Measurements from ENCODE around the gene LIX1L.

The LIX1L gene

GRCh38 chr1:145956361-145956760 lies 1.5 kb downstream of the LIX1L start:
- Histone ChIP-seq H3K79me2 (ENCODE audit: low read length) (no peaks in the 10 kb centered on the region), H3K4me2 (ENCODE audit: low read depth, low read length) (no peak overlapping the region), H2AFZ (ENCODE audit: low read length) (no peak overlapping the region), H3K9me2 (replicated peaks; ENCODE audit: insufficient read depth, low read length) (no peaks in the 10 kb centered on the region), H3K27ac (ENCODE audit: low read length) (no peak overlapping the region), H3F3A (ENCODE audit: insufficient read depth, low read length) (peaks cover 9% of the 10 kb centered on the region; the same call in 1 of the 2 replicates), H4K20me1 (ENCODE audit: insufficient read depth, low read length) (no peaks in the 10 kb centered on the region), H3K4me1 (ENCODE audit: low read length) (peaks cover 24% of the 10 kb centered on the region), H3K9ac (ENCODE audit: low read length) (no peak overlapping the region), H3K36me3 (replicated peaks; ENCODE audit: insufficient read depth, low read length) (no peaks in the 10 kb centered on the region), H3K4me3 (ENCODE audit: low read length) (no peak overlapping the region), H3K27me3 (replicated peaks; ENCODE audit: insufficient read depth, low read length) (peaks cover 40% of the 10 kb centered on the region), H3K9me3 (replicated peaks; ENCODE audit: insufficient read depth, low read length) (no peaks in the 10 kb centered on the region)
- no peak for DNase-seq
- TF ChIP-seq EZH2 (optimal IDR thresholded peaks at IDR 0.05; ENCODE audit: low read depth, low read length) = no peak
- no peak for TF ChIP-seq CTCF (IDR thresholded peaks at IDR 0.05; ENCODE audit: low read length)
- no peak for TF ChIP-seq EZH2phosphoT487 (IDR thresholded peaks at IDR 0.05; ENCODE audit: low read length)

GRCh38 chr1:145955436-145955835 lies 2.4 kb downstream of the LIX1L start:
- Histone ChIP-seq H3F3A (ENCODE audit: insufficient read depth, low read length) (peaks cover 9% of the 10 kb centered on the region; the same call in 1 of the 2 replicates), H3K79me2 (ENCODE audit: low read length) (no peaks in the 10 kb centered on the region), H3K27me3 (replicated peaks; ENCODE audit: insufficient read depth, low read length) (peaks cover 31% of the 10 kb centered on the region), H4K20me1 (ENCODE audit: insufficient read depth, low read length) (no peaks in the 10 kb centered on the region), H3K9ac (ENCODE audit: low read length) (no peak overlapping the region), H3K4me3 (ENCODE audit: low read length) (no peak overlapping the region), H3K27ac (ENCODE audit: low read length) (no peak overlapping the region), H3K4me2 (ENCODE audit: low read depth, low read length) (no peak overlapping the region), H3K4me1 (ENCODE audit: low read length) (peaks cover 18% of the 10 kb centered on the region), H3K36me3 (replicated peaks; ENCODE audit: insufficient read depth, low read length) (no peaks in the 10 kb centered on the region), H2AFZ (ENCODE audit: low read length) (no peak overlapping the region), H3K9me2 (replicated peaks; ENCODE audit: insufficient read depth, low read length) (no peaks in the 10 kb centered on the region), H3K9me3 (replicated peaks; ENCODE audit: insufficient read depth, low read length) (no peaks in the 10 kb centered on the region)
- DNase-seq = no peak
- TF ChIP-seq CTCF (IDR thresholded peaks at IDR 0.05; ENCODE audit: low read length) = no peak
- no peak for TF ChIP-seq EZH2phosphoT487 (IDR thresholded peaks at IDR 0.05; ENCODE audit: low read length)

- Histone ChIP-seq H3K79me2 (ENCODE audit: low read length) (no peaks in the 10 kb centered on the region), H3K36me3 (replicated peaks; ENCODE audit: insufficient read depth, low read length) (no peaks in the 10 kb centered on the region), H3K27me3 (replicated peaks; ENCODE audit: insufficient read depth, low read length) (peaks cover 15% of the 10 kb centered on the region), H3K4me1 (ENCODE audit: low read length) (peaks cover 18% of the 10 kb centered on the region), H3K9me2 (replicated peaks; ENCODE audit: insufficient read depth, low read length) (no peaks in the 10 kb centered on the region), H3K9me3 (replicated peaks; ENCODE audit: insufficient read depth, low read length) (no peaks in the 10 kb centered on the region), H3K4me2 (ENCODE audit: low read depth, low read length) (no peak overlapping the region), H3K9ac (ENCODE audit: low read length) (no peak overlapping the region), H2AFZ (ENCODE audit: low read length) (no peak overlapping the region), H3K4me3 (ENCODE audit: low read length) (no peak overlapping the region), H3F3A (ENCODE audit: insufficient read depth, low read length) (peaks cover 9% of the 10 kb centered on the region; the same call in 1 of the 2 replicates), H3K27ac (ENCODE audit: low read length) (no peak overlapping the region), H4K20me1 (ENCODE audit: insufficient read depth, low read length) (no peaks in the 10 kb centered on the region)
- TF ChIP-seq CTCF (IDR thresholded peaks at IDR 0.05; ENCODE audit: low read length) (no peak), EZH2 (optimal IDR thresholded peaks at IDR 0.05; ENCODE audit: low read depth, low read length) (no peak), EZH2phosphoT487 (IDR thresholded peaks at IDR 0.05; ENCODE audit: low read length) (no peak)
- no peak for DNase-seq
These were observed 4.0 kb downstream of the LIX1L start for GRCh38 chr1:145953861-145954260.

Measured in MM.1S (cell line).